GM21723 (cell line): Measurements from ENCODE around the gene MYCN.
"Not testable (repeated sequence)": the region's sequence is repeated elsewhere in the genome, so short reads cannot be mapped to it uniquely, and the experiment has no call there.

Experiments used
- ATAC-seq: cut with Tn5 transposase; IDR thresholded peaks from one replicate; pipeline ENCODE4 v1.9.1; 2021; ENCODE audit warnings: mild to moderate bottlenecking, moderate library complexity; ENCODE audit not compliant: unreplicated experiment

Gene MYCN

GRCh38 chr2:15939854-15940660 is at the start of gene MYCN:
TSS of gene MYCN (plus strand) at chr2:15940550. CDS start at chr2:15942065, 1,515 bp downstream.
- peak; percentile 35 for ATAC-seq

- ATAC-seq: no peak
Observed at GRCh38 chr2:15890936-15891905, 49.1 kb upstream of the MYCN start.

- no peak for ATAC-seq
Observed at GRCh38 chr2:15892151-15892880, 48.0 kb upstream of the MYCN start.

GRCh38 chr2:15893085-15893484 is 47.3 kb upstream of the MYCN start:
- no peak for ATAC-seq

GRCh38 chr2:15893689-15894480 is 46.5 kb upstream of the MYCN start:
- ATAC-seq: no peak

GRCh38 chr2:15894481-15895144 is 45.7 kb upstream of the MYCN start:
- ATAC-seq: no peak

- no peak for ATAC-seq
Observed at GRCh38 chr2:15895615-15896469, 44.5 kb upstream of the MYCN start.

GRCh38 chr2:15896859-15897258 is 43.5 kb upstream of the MYCN start:
- no peak for ATAC-seq

GRCh38 chr2:15897431-15898098 is 42.8 kb upstream of the MYCN start:
- no peak for ATAC-seq

- ATAC-seq: no peak
Observed at GRCh38 chr2:15899327-15899612, 41.1 kb upstream of the MYCN start.

GRCh38 chr2:15899751-15900493 is 40.4 kb upstream of the MYCN start:
- no peak for ATAC-seq

- ATAC-seq: no peak
Observed at GRCh38 chr2:15901095-15901807, 39.1 kb upstream of the MYCN start.

GRCh38 chr2:15901808-15902130 is 38.6 kb upstream of the MYCN start:
- no peak for ATAC-seq

- not testable (repeated sequence) for ATAC-seq
Observed at GRCh38 chr2:15903910-15904309, 36.4 kb upstream of the MYCN start.

- no peak for ATAC-seq
Observed at GRCh38 chr2:15905267-15905645, 35.1 kb upstream of the MYCN start.

GRCh38 chr2:15905986-15906491 is 34.3 kb upstream of the MYCN start:
- no peak for ATAC-seq

- ATAC-seq: no peak
Observed at GRCh38 chr2:15906778-15907177, 33.6 kb upstream of the MYCN start.
